HepG2 (cell line): Measurements from ENCODE around the gene MYCBPAP. TPM values are rescaled to one million over a fixed set of nuclear protein-coding genes. Genes with fewer than 3 reads are reported as not detected.
A peak's percentile ranks its signal among the peaks of the same experiment; 100 is the strongest.

Experiments used
- ATF7-NPFF ChIP-seq: sonication (generic); formaldehyde crosslinking; IDR thresholded peaks from 2 replicates; pipeline ENCODE4 v1.8.1; 2023; ENCODE audit warnings: mild to moderate bottlenecking, low read depth, missing genetic modification reagents, moderate library complexity
- KAT8 ChIP-seq: IDR thresholded peaks from 2 replicates; pipeline ENCODE4 v1.6.1; 2016; ENCODE audit warnings: missing genetic modification reagents, missing compliant biosample characterization
- NCOA1 ChIP-seq: sonication (generic); formaldehyde crosslinking; IDR thresholded peaks from 2 replicates; pipeline ENCODE4 v1.9.0; 2021; ENCODE audit warnings: missing genetic modification reagents
- NFE2 ChIP-seq: sonication (generic); formaldehyde crosslinking; IDR thresholded peaks from 2 replicates; pipeline ENCODE4 v1.4.0; 2020; ENCODE audit warnings: missing genetic modification reagents
- NPAS2 ChIP-seq: sonication (generic); formaldehyde crosslinking; IDR thresholded peaks from 2 replicates; pipeline ENCODE4 v1.8.0; 2022; ENCODE audit warnings: mild to moderate bottlenecking, missing genetic modification reagents, borderline replicate concordance
- PCBP2 ChIP-seq: fragments of 200-400 bp; formaldehyde crosslinking; optimal IDR thresholded peaks from 2 replicates; pipeline ENCODE3; 2018; ENCODE audit warnings: low read length, low read depth; ENCODE audit not compliant: poor library complexity, severe bottlenecking
- POLR2G ChIP-seq: fragments of 200-400 bp; formaldehyde crosslinking; IDR thresholded peaks from 2 replicates; pipeline ENCODE4 v1.6.1; 2018; ENCODE audit warnings: mild to moderate bottlenecking, low read depth, low read length, moderate library complexity
- RFXAP ChIP-seq: sonication (generic); formaldehyde crosslinking; IDR thresholded peaks from 2 replicates; pipeline ENCODE4 v1.4.0; 2020; ENCODE audit warnings: missing genetic modification reagents, borderline replicate concordance
- SCMH1 ChIP-seq: sonication (generic); formaldehyde crosslinking; IDR thresholded peaks from 2 replicates; pipeline ENCODE4 v1.9.0; 2021; ENCODE audit warnings: missing genetic modification reagents, mild to moderate bottlenecking, borderline replicate concordance
- SKI ChIP-seq: fragments of 450-650 bp; IDR thresholded peaks from one replicate; pipeline ENCODE4 v1.6.1; 2018; ENCODE audit warnings: mild to moderate bottlenecking; ENCODE audit not compliant: partially characterized antibody
- SMAD3 ChIP-seq: sonication (generic); formaldehyde crosslinking; IDR thresholded peaks from 2 replicates; pipeline ENCODE4 v1.4.0; 2020; ENCODE audit warnings: missing genetic modification reagents
- ZC3H13 ChIP-seq: sonication (generic); formaldehyde crosslinking; IDR thresholded peaks from 2 replicates; pipeline ENCODE4 v1.8.1; 2023; ENCODE audit warnings: mild to moderate bottlenecking, missing genetic modification reagents, moderate library complexity
- ZFP37 ChIP-seq: sonication (generic); formaldehyde crosslinking; IDR thresholded peaks from 2 replicates; pipeline ENCODE4 v1.4.0; 2020; ENCODE audit warnings: missing genetic modification reagents, borderline replicate concordance
- ZIK1 ChIP-seq: sonication (generic); formaldehyde crosslinking; IDR thresholded peaks from 2 replicates; pipeline ENCODE4 v1.5.0; 2020; ENCODE audit warnings: mild to moderate bottlenecking, low read depth, missing genetic modification reagents, borderline replicate concordance
- ZMYM4 ChIP-seq: sonication (generic); formaldehyde crosslinking; IDR thresholded peaks from 2 replicates; pipeline ENCODE4 v1.8.1; 2023; ENCODE audit warnings: mild to moderate bottlenecking, missing genetic modification reagents
- ZNF205 ChIP-seq: IDR thresholded peaks from 2 replicates; pipeline ENCODE4 v1.6.1; 2018; ENCODE audit warnings: missing biosample characterization, missing genetic modification reagents
- ZNF264 ChIP-seq: sonication (generic); formaldehyde crosslinking; IDR thresholded peaks from 2 replicates; pipeline ENCODE4 v1.4.0; 2020; ENCODE audit warnings: missing genetic modification reagents
- ZNF3 ChIP-seq: IDR thresholded peaks from 2 replicates; pipeline ENCODE4 v1.7.0; 2017; ENCODE audit warnings: inconsistent platforms
- ZNF569 ChIP-seq: sonication (generic); formaldehyde crosslinking; IDR thresholded peaks from 2 replicates; pipeline ENCODE4 v1.5.0; 2020; ENCODE audit warnings: mild to moderate bottlenecking, missing genetic modification reagents, moderate library complexity, borderline replicate concordance
- ZNF616 ChIP-seq: sonication (generic); formaldehyde crosslinking; IDR thresholded peaks from 2 replicates; pipeline ENCODE4 v1.5.0; 2020; ENCODE audit warnings: low read depth, mild to moderate bottlenecking, missing genetic modification reagents
- ZNF773 ChIP-seq: sonication (generic); formaldehyde crosslinking; IDR thresholded peaks from 2 replicates; pipeline ENCODE4 v1.4.0; 2020; ENCODE audit warnings: missing genetic modification reagents, borderline replicate concordance
- ZNF878 ChIP-seq: sonication (generic); formaldehyde crosslinking; IDR thresholded peaks from 2 replicates; pipeline ENCODE4 v1.8.1; 2023; ENCODE audit warnings: mild to moderate bottlenecking, missing genetic modification reagents, moderate library complexity
- polyA plus RNA-seq, 8 experiments: library from polyadenylated mRNA; depleted of rRNA in 3 of 8; stranded (reverse) in 7 of 8; unstranded in 1 of 8; fragments of >200 nt; fragmentation: Illumina TruSeq in 4 of 8; extraction: Trizol in 4 of 8; gene quantifications; 2 replicates each; pipeline versions ENCODE4 v1.2.1 to v1.2.3, GENCODE V29; 2011 to 2016; ENCODE audit warnings: low read depth in 4 of 8, missing spikeins in 1 of 8, mixed read lengths in 1 of 8; ENCODE audit not compliant: insufficient read depth in 1 of 8
- total RNA-seq, 5 experiments: library from RNA; depleted of rRNA; stranded (reverse); fragments of >200 nt; fragmentation: Illumina TruSeq; extraction: Trizol; gene quantifications; 2 replicates each; pipeline ENCODE4 v1.2.3, GENCODE V29; 2016; ENCODE audit warnings: low read depth in 1 of 5
- TF ChIP-seq, protein P1 (sequence below): IDR thresholded peaks from 2 replicates; pipeline ENCODE4 v1.6.1; 2016
- TF ChIP-seq, protein P2 (sequence below): sonication (generic); formaldehyde crosslinking; IDR thresholded peaks from 2 replicates; pipeline ENCODE4 v1.4.0; 2020; ENCODE audit warnings: missing genetic modification reagents
- TF ChIP-seq, protein P3 (sequence below): IDR thresholded peaks from 2 replicates; pipeline ENCODE4 v1.6.1; 2016; ENCODE audit warnings: control low read depth

The MYCBPAP gene
- total and polyA plus RNA-seq, 2 of the 13 experiments (the other 11 are each of a cell fraction or from before 2014, with no cell fraction given) = 0.22 to 0.24 TPM

DNA sequence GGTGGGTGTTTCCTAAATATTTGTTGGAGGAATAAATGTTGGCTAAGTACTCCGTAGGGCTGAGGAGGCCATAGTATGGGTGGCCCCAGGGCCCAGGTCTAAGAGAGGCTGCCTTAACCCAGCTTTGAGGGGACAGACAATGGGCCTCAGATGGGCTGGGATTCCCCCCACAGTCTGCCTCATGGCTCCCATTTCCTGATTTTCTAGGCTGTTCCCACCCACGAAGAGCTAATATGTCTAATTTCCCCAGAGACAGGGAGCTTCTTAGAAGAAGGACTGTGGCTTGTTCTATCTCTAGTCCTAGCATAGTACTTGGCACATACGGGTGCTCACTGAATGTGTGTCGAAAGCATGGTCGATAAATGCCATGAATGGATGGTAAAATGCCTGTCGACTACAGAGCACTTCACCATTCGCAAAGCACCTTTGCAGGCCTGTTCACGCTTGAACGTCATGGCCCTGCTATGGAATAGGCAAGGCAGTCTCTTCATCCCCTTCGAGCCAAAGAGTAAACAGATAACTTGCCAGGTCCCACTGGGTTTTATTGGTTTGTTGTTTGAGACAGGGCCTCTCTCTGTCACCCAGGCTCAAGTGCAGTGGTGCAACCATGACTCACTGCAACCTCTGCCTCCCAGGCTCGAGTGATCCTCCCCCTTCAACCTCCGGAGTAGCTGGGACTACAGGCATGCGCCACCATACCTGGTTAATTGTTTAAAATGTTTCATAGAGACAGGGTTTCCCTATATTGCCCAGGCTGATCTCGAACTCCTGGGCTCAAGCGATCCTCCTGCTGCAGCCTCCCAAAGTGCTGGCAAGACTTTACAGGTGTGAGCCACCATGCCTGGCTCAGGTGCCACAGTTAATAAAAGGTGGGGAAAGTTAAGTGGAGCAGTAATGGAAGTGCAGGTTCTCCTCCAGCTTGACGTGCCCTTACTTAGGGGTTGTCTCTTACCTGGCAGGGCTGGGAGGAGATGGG lies 49.2 kb upstream of the MYCBPAP start (continued):
- TF ChIP-seq, protein P1, sequence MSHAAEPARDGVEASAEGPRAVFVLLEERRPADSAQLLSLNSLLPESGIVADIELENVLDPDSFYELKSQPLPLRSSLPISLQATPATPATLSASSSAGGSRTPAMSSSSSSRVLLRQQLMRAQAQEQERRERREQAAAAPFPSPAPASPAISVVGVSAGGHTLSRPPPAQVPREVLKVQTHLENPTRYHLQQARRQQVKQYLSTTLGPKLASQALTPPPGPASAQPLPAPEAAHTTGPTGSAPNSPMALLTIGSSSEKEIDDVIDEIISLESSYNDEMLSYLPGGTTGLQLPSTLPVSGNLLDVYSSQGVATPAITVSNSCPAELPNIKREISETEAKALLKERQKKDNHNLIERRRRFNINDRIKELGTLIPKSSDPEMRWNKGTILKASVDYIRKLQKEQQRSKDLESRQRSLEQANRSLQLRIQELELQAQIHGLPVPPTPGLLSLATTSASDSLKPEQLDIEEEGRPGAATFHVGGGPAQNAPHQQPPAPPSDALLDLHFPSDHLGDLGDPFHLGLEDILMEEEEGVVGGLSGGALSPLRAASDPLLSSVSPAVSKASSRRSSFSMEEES (CRISPR knock-in tag) = no peak; the same call in 1 of the 2 replicates
- TF ChIP-seq SCMH1 (CRISPR knock-in tag) (no peak), ZMYM4 (CRISPR knock-in tag) (no peak), ZC3H13 (CRISPR knock-in tag) (no peak), NCOA1 (CRISPR knock-in tag) (no peak), ZFP37 (CRISPR knock-in tag) (no peak; the same call in 1 of the 2 replicates), POLR2G (0 out of 2 replicates have a peak, but pooled peaks have one; percentile 17), SKI (peak; percentile 70), NFE2 (no peak), KAT8 (CRISPR knock-in tag) (peak; percentile 66; the same call in 1 of the 2 replicates), ZNF569 (CRISPR knock-in tag) (no peak), ZNF3 (peak; percentile 62; the same call in 1 of the 2 replicates), RFXAP (peak; percentile 43; the same call in 1 of the 2 replicates), NPAS2 (CRISPR knock-in tag) (no peak), SMAD3 (peak; percentile 53; the same call in 1 of the 2 replicates), ZNF264 (no peak), ZNF205 (CRISPR knock-in tag) (peak; percentile 43; the same call in 1 of the 2 replicates), ZNF616 (no peak), ZNF878 (CRISPR knock-in tag) (0 out of 2 replicates have a peak, but pooled peaks have one; percentile 56), ZIK1 (CRISPR knock-in tag) (0 out of 2 replicates have a peak, but pooled peaks have one; percentile 49), PCBP2 (no peak), ZNF773 (CRISPR knock-in tag) (no peak), ATF7-NPFF (CRISPR knock-in tag) (no peak)
- TF ChIP-seq, protein P2, sequence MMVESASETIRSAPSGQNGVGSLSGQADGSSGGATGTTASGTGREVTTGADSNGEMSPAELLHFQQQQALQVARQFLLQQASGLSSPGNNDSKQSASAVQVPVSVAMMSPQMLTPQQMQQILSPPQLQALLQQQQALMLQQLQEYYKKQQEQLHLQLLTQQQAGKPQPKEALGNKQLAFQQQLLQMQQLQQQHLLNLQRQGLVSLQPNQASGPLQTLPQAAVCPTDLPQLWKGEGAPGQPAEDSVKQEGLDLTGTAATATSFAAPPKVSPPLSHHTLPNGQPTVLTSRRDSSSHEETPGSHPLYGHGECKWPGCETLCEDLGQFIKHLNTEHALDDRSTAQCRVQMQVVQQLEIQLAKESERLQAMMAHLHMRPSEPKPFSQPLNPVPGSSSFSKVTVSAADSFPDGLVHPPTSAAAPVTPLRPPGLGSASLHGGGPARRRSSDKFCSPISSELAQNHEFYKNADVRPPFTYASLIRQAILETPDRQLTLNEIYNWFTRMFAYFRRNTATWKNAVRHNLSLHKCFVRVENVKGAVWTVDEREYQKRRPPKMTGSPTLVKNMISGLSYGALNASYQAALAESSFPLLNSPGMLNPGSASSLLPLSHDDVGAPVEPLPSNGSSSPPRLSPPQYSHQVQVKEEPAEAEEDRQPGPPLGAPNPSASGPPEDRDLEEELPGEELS (CRISPR knock-in tag) = peak; percentile 90
- TF ChIP-seq, protein P3, sequence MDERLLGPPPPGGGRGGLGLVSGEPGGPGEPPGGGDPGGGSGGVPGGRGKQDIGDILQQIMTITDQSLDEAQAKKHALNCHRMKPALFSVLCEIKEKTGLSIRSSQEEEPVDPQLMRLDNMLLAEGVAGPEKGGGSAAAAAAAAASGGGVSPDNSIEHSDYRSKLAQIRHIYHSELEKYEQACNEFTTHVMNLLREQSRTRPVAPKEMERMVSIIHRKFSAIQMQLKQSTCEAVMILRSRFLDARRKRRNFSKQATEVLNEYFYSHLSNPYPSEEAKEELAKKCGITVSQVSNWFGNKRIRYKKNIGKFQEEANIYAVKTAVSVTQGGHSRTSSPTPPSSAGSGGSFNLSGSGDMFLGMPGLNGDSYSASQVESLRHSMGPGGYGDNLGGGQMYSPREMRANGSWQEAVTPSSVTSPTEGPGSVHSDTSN (CRISPR knock-in tag) = 0 out of 2 replicates have a peak, but pooled peaks have one; percentile 8
